Fibroblast of mammary gland (primary cell): Measurements from ENCODE around the gene PBRM1.

ENCODE experiments used
- DNase-seq: peaks from one replicate; pipeline ENCODE4 v3.0.0-alpha.2; 2010; ENCODE audit warnings: low read depth
- H3K4me3 ChIP-seq: 2 replicates; pipeline ENCODE4 v1.5.1; 2011; ENCODE audit warnings: low read depth, mild to moderate bottlenecking, low read length, moderate library complexity; ENCODE audit not compliant: control insufficient read depth
- TF ChIP-seq, protein P1 (sequence below): conservative IDR thresholded peaks from 2 replicates; pipeline ENCODE4 v1.5.1; 2011; ENCODE audit warnings: low read depth, low read length, inconsistent platforms; ENCODE audit not compliant: control insufficient read depth, insufficient read depth

PBRM1 gene

DNA sequence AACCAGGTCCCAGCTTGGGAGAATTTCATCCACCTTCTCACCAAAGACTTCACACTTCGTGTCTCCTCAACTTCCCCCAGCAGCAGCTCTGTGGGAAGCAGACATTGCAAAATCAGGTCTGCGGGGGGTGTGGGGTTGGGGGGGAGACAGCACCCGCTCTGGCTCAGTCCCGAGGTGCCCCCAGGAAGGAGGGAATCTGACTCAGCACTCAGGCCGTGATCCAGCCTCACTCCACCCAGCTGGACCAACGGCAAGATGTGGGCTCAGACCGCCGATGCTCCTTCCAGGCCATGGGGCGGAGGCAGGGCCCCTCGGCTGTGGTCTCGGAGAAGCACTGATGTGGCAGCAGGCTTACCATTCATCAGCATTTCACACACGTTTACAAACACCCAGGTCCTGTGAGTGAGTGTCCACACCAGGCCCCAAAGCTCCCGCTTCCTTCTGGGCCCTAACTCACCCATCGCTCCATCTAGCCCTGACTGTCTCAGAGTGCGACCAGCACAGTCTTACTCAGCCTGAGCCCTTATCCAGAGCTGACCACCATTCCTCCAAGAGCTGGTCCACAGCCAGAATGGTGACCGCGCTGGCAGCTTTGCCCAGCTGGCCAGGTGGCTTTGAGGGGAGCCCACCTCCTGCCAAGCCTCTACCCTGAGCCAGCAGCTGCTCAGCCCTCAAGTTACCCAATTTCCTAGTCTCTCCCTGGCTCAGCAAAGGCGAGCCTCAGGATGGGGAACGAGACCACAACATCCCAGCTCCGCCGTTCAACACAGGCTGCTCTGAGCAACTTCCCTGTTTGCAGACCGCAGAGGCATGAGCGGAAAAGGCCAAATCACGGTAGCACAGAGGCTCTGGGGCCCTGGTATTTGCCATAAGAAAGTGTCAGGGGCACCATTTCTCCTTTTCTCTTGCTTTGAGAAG is 187.3 kb downstream of the PBRM1 start:
- TF ChIP-seq, protein P1, sequence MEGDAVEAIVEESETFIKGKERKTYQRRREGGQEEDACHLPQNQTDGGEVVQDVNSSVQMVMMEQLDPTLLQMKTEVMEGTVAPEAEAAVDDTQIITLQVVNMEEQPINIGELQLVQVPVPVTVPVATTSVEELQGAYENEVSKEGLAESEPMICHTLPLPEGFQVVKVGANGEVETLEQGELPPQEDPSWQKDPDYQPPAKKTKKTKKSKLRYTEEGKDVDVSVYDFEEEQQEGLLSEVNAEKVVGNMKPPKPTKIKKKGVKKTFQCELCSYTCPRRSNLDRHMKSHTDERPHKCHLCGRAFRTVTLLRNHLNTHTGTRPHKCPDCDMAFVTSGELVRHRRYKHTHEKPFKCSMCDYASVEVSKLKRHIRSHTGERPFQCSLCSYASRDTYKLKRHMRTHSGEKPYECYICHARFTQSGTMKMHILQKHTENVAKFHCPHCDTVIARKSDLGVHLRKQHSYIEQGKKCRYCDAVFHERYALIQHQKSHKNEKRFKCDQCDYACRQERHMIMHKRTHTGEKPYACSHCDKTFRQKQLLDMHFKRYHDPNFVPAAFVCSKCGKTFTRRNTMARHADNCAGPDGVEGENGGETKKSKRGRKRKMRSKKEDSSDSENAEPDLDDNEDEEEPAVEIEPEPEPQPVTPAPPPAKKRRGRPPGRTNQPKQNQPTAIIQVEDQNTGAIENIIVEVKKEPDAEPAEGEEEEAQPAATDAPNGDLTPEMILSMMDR, result no peak
- peak; percentile 94 for DNase-seq
- no peak overlapping the region for H3K4me3 ChIP-seq

GRCh38 chr3:52495777-52496602 is 189.7 kb downstream of the PBRM1 start:
- TF ChIP-seq, protein P1, result no peak
- DNase-seq, result peak; percentile 80

More at GRCh38 chr3:52495777-52496602, 189.7 kb downstream of the PBRM1 start:
- no peak overlapping the region for H3K4me3 ChIP-seq
